ENCODE results near the gene STK24.

STK24 gene

GRCh38 chr13:98525456-98526181, 51.3 kb downstream of the STK24 start:
- Histone ChIP-seq H3K36me3 (ENCODE audit: control insufficient read depth, insufficient read depth, low read length, severe bottlenecking) (no peaks in the 10 kb centered on the region), H3K9ac (ENCODE audit: low read length) (no peak overlapping the region), H3K9me3 (ENCODE audit: control insufficient read depth, low read length) (no peaks in the 10 kb centered on the region), H3K4me3 (ENCODE audit: low read length) (no peak overlapping the region), H3K4me1 (ENCODE audit: control insufficient read depth, insufficient read depth, low read length) (peaks cover 22% of the 10 kb centered on the region), H3K27me3 (replicated peaks; ENCODE audit: control insufficient read depth, insufficient read depth, low read length) (no peaks in the 10 kb centered on the region)
- DNase-seq (ENCODE audit: low read depth), result no peak

- no peaks in the 10 kb centered on the region for H3K9me3 ChIP-seq (ENCODE audit: control insufficient read depth, low read length)
- no peak overlapping the region for H3K9ac ChIP-seq (ENCODE audit: low read length)
- no peaks in the 10 kb centered on the region for H3K36me3 ChIP-seq (ENCODE audit: control insufficient read depth, insufficient read depth, low read length, severe bottlenecking)
- peaks cover 24% of the 10 kb centered on the region for H3K4me1 ChIP-seq (ENCODE audit: control insufficient read depth, insufficient read depth, low read length)
- DNase-seq (ENCODE audit: low read depth), result no peak
- no peak overlapping the region for H3K4me3 ChIP-seq (ENCODE audit: low read length)
- no peaks in the 10 kb centered on the region for H3K27me3 ChIP-seq (replicated peaks; ENCODE audit: control insufficient read depth, insufficient read depth, low read length)
Observed at GRCh38 chr13:98524793-98525192, 52.1 kb downstream of the STK24 start.

DNA sequence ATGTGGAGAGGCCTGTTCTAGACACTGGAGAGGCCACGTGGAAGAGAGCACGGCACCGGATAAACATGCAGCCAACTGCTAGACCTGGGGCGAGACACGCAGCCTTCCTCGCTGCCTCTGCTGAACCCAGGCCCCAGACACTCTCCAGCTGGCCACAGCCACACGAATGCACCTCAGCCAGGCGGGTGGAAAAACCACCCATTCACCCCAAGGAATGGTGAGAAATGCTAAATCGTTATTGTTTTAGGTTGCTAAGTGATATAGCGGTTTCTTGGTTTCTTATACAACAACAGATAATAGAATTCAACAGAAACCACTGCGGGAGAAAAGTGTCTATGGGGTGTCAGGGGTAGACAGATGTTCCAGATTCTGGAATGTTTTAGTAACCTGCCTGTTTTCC, 52.5 kb downstream of the STK24 start:
- no peak for DNase-seq (ENCODE audit: low read depth)
- Histone ChIP-seq H3K27me3 (replicated peaks; ENCODE audit: control insufficient read depth, insufficient read depth, low read length) (no peaks in the 10 kb centered on the region), H3K36me3 (ENCODE audit: control insufficient read depth, insufficient read depth, low read length, severe bottlenecking) (no peaks in the 10 kb centered on the region), H3K4me3 (ENCODE audit: low read length) (no peak overlapping the region), H3K9me3 (ENCODE audit: control insufficient read depth, low read length) (no peaks in the 10 kb centered on the region), H3K9ac (ENCODE audit: low read length) (no peak overlapping the region), H3K4me1 (ENCODE audit: control insufficient read depth, insufficient read depth, low read length) (peaks cover 24% of the 10 kb centered on the region)

GRCh38 chr13:98523455-98524102, 53.3 kb downstream of the STK24 start:
- H3K9me3 ChIP-seq (ENCODE audit: control insufficient read depth, low read length), result no peaks in the 10 kb centered on the region

GRCh38 chr13:98522371-98522770, 54.5 kb downstream of the STK24 start:
- no peak overlapping the region for H3K4me3 ChIP-seq (ENCODE audit: low read length)
- peaks cover 11% of the 10 kb centered on the region for H3K36me3 ChIP-seq (ENCODE audit: control insufficient read depth, insufficient read depth, low read length, severe bottlenecking)
- peaks cover 24% of the 10 kb centered on the region for H3K4me1 ChIP-seq (ENCODE audit: control insufficient read depth, insufficient read depth, low read length)
- H3K27me3 ChIP-seq (replicated peaks; ENCODE audit: control insufficient read depth, insufficient read depth, low read length), result no peaks in the 10 kb centered on the region
- H3K9ac ChIP-seq (ENCODE audit: low read length), result no peak overlapping the region
- H3K9me3 ChIP-seq (ENCODE audit: control insufficient read depth, low read length), result no peaks in the 10 kb centered on the region
- DNase-seq (ENCODE audit: low read depth), result no peak

More at GRCh38 chr13:98523455-98524102, 53.3 kb downstream of the STK24 start:
- H3K27me3 ChIP-seq (replicated peaks; ENCODE audit: control insufficient read depth, insufficient read depth, low read length), result no peaks in the 10 kb centered on the region
- H3K36me3 ChIP-seq (ENCODE audit: control insufficient read depth, insufficient read depth, low read length, severe bottlenecking), result peaks cover 2% of the 10 kb centered on the region
- H3K4me1 ChIP-seq (ENCODE audit: control insufficient read depth, insufficient read depth, low read length), result peaks cover 19% of the 10 kb centered on the region
- H3K4me3 ChIP-seq (ENCODE audit: low read length), result no peak overlapping the region
- no peak overlapping the region for H3K9ac ChIP-seq (ENCODE audit: low read length)
- DNase-seq (ENCODE audit: low read depth), result no peak

- Histone ChIP-seq H3K4me3 (ENCODE audit: low read length) (no peak overlapping the region), H3K4me1 (ENCODE audit: control insufficient read depth, insufficient read depth, low read length) (peaks cover 24% of the 10 kb centered on the region), H3K9me3 (ENCODE audit: control insufficient read depth, low read length) (no peaks in the 10 kb centered on the region), H3K9ac (ENCODE audit: low read length) (no peak overlapping the region), H3K36me3 (ENCODE audit: control insufficient read depth, insufficient read depth, low read length, severe bottlenecking) (peaks cover 11% of the 10 kb centered on the region), H3K27me3 (replicated peaks; ENCODE audit: control insufficient read depth, insufficient read depth, low read length) (no peaks in the 10 kb centered on the region)
- no peak for DNase-seq (ENCODE audit: low read depth)
Observed at GRCh38 chr13:98521461-98522247, 55.3 kb downstream of the STK24 start.

- no peak for DNase-seq (ENCODE audit: low read depth)
- Histone ChIP-seq H3K9me3 (ENCODE audit: control insufficient read depth, low read length) (no peaks in the 10 kb centered on the region), H3K4me3 (ENCODE audit: low read length) (no peak overlapping the region), H3K4me1 (ENCODE audit: control insufficient read depth, insufficient read depth, low read length) (peaks cover 24% of the 10 kb centered on the region), H3K27me3 (replicated peaks; ENCODE audit: control insufficient read depth, insufficient read depth, low read length) (no peaks in the 10 kb centered on the region), H3K9ac (ENCODE audit: low read length) (no peak overlapping the region), H3K36me3 (ENCODE audit: control insufficient read depth, insufficient read depth, low read length, severe bottlenecking) (peaks cover 11% of the 10 kb centered on the region)
Observed at GRCh38 chr13:98520674-98521449, 56.0 kb downstream of the STK24 start.

GRCh38 chr13:98519976-98520375, 56.9 kb downstream of the STK24 start:
- no peaks in the 10 kb centered on the region for H3K9me3 ChIP-seq (ENCODE audit: control insufficient read depth, low read length)
- H3K27me3 ChIP-seq (replicated peaks; ENCODE audit: control insufficient read depth, insufficient read depth, low read length), result no peaks in the 10 kb centered on the region
- DNase-seq (ENCODE audit: low read depth), result no peak
- H3K4me3 ChIP-seq (ENCODE audit: low read length), result no peak overlapping the region
- peaks cover 11% of the 10 kb centered on the region for H3K36me3 ChIP-seq (ENCODE audit: control insufficient read depth, insufficient read depth, low read length, severe bottlenecking)
- peaks cover 24% of the 10 kb centered on the region for H3K4me1 ChIP-seq (ENCODE audit: control insufficient read depth, insufficient read depth, low read length)
- no peak overlapping the region for H3K9ac ChIP-seq (ENCODE audit: low read length)

- peaks cover 24% of the 10 kb centered on the region for H3K4me1 ChIP-seq (ENCODE audit: control insufficient read depth, insufficient read depth, low read length)
- DNase-seq (ENCODE audit: low read depth), result no peak
- no peak overlapping the region for H3K4me3 ChIP-seq (ENCODE audit: low read length)
- no peaks in the 10 kb centered on the region for H3K9me3 ChIP-seq (ENCODE audit: control insufficient read depth, low read length)
- H3K9ac ChIP-seq (ENCODE audit: low read length), result no peak overlapping the region
- H3K27me3 ChIP-seq (replicated peaks; ENCODE audit: control insufficient read depth, insufficient read depth, low read length), result no peaks in the 10 kb centered on the region
- peaks cover 11% of the 10 kb centered on the region for H3K36me3 ChIP-seq (ENCODE audit: control insufficient read depth, insufficient read depth, low read length, severe bottlenecking)
Observed at GRCh38 chr13:98517576-98518310, 59.2 kb downstream of the STK24 start.

DNA sequence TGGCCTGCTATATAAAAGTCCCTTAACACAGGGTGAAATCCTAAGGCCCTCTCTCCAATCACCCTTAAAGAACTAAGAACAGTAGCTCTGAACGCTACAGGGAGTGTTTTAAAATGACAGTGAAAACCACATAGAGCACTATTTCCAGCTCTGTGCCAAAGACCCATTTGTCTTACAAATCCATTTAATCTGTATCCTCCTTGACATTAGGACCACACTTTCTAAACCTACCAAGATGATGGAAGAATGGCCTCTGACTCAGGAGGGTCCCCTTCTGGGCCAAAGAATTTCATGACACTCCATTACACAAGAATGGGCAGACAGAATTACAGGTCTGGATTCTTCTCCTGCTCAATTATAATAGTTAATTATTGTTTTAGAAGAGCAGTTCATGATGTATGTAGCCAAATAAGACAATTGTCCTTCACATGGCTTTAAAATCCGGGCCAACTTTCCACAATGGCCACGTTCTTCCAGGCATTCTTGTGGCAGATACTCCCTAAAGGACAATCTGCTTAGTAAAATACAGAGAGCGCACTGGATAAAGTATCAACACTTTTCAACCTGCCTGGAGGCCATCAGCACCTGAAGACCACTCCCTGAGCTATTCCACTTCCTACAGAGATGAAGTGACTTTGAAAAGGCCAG, 61.0 kb downstream of the STK24 start:
- Histone ChIP-seq H3K27me3 (replicated peaks; ENCODE audit: control insufficient read depth, insufficient read depth, low read length) (no peaks in the 10 kb centered on the region), H3K4me1 (ENCODE audit: control insufficient read depth, insufficient read depth, low read length) (peaks cover 11% of the 10 kb centered on the region), H3K4me3 (ENCODE audit: low read length) (no peak overlapping the region), H3K9me3 (ENCODE audit: control insufficient read depth, low read length) (no peaks in the 10 kb centered on the region), H3K36me3 (ENCODE audit: control insufficient read depth, insufficient read depth, low read length, severe bottlenecking) (peaks cover 11% of the 10 kb centered on the region), H3K9ac (ENCODE audit: low read length) (no peak overlapping the region)
- DNase-seq (ENCODE audit: low read depth), result no peak

Data from adipocyte (in vitro differentiated cells).